CD4-positive, alpha-beta T cell (primary cell): ENCODE results near the gene CCBE1. TPM values are rescaled to one million over a fixed set of nuclear protein-coding genes. Genes with fewer than 3 reads are reported as not detected.

ENCODE experiments used
- ATAC-seq: fragments of 200-7000 bp; cut with Tn5 transposase; one replicate; pipeline ENCODE4 v1.10.0; 2022; ENCODE audit warnings: mild to moderate bottlenecking; ENCODE audit not compliant: poor library complexity
- CTCF ChIA-PET: fragments of 350-600 bp; sonication (Branson Sonifier 250); formaldehyde crosslinking; loops from one replicate; lab custom pipeline; 2021; ENCODE audit warnings: antibody characterized with exemption, inconsistent platforms; lab: Charles Lee
- POLR2A ChIA-PET: fragments of 350-600 bp; sonication (Branson Sonifier 250); formaldehyde crosslinking; loops from one replicate; lab custom pipeline; 2021; ENCODE audit warnings: antibody characterized with exemption, inconsistent platforms; lab: Charles Lee
- DNase-seq, 14 experiments: peaks; one replicate each; pipeline ENCODE4 v3.0.0-alpha.2; 2013 to 2020; ENCODE audit warnings: mixed read lengths in 2 of 14
- H3K27ac ChIP-seq, 2 donors: one replicate each; pipeline versions ENCODE4 v1.5.1 to v1.7.0; 2013; ENCODE audit warnings: low read length in 2 of 2, low read depth in 1 of 2, mild to moderate bottlenecking in 1 of 2
- H3K27me3 ChIP-seq, 2 experiments: 1 replicate in 1 of 2; 2 replicates in 1 of 2; pipeline versions ENCODE4 v1.6.1 to v1.7.0; 2013; ENCODE audit warnings: low read length in 2 of 2, control low read depth in 1 of 2, mild to moderate bottlenecking in 1 of 2, moderate library complexity in 1 of 2; ENCODE audit not compliant: insufficient read depth in 2 of 2, control insufficient read depth in 1 of 2
- H3K36me3 ChIP-seq: one replicate; pipeline ENCODE4 v1.6.1; 2013; ENCODE audit warnings: low read length, control low read depth; ENCODE audit not compliant: insufficient read depth
- H3K4me1 ChIP-seq: one replicate; pipeline ENCODE4 v1.6.1; 2013; ENCODE audit warnings: low read length, control low read depth; ENCODE audit not compliant: insufficient read depth
- H3K4me3 ChIP-seq: one replicate; pipeline ENCODE4 v1.5.1; 2013; ENCODE audit warnings: mild to moderate bottlenecking, low read length, moderate library complexity
- H3K9me3 ChIP-seq, 2 experiments: 1 replicate in 1 of 2; 2 replicates in 1 of 2; pipeline versions ENCODE4 v1.6.1 to v1.7.0; 2013; ENCODE audit warnings: low read length in 2 of 2, mild to moderate bottlenecking in 2 of 2, control low read depth in 1 of 2, moderate library complexity in 1 of 2; ENCODE audit not compliant: control insufficient read depth in 1 of 2, insufficient read depth in 1 of 2
- H3K27ac Mint-ChIP-seq: one replicate; pipeline ENCODE4 v1.8.0; 2020; ENCODE audit warnings: mixed read lengths
- H3K27me3 Mint-ChIP-seq: one replicate; pipeline ENCODE4 v1.8.0; 2021; ENCODE audit warnings: mixed read lengths
- H3K36me3 Mint-ChIP-seq: one replicate; pipeline ENCODE4 v1.8.0; 2021; ENCODE audit warnings: low read depth, mixed read lengths
- H3K4me1 Mint-ChIP-seq: one replicate; pipeline ENCODE4 v1.8.0; 2021; ENCODE audit warnings: low read depth, mixed read lengths
- H3K4me3 Mint-ChIP-seq: one replicate; pipeline ENCODE4 v1.8.0; 2020; ENCODE audit warnings: mild to moderate bottlenecking, mixed read lengths
- H3K9me3 Mint-ChIP-seq: one replicate; pipeline ENCODE4 v1.8.0; 2020; ENCODE audit warnings: mixed read lengths
- CTCF ChIP-seq: fragments of 200-600 bp; IDR thresholded peaks from one replicate; pipeline ENCODE4 v1.8.0; 2022; ENCODE audit warnings: antibody characterized with exemption, mild to moderate bottlenecking
- intact Hi-C, 2 experiments: fragments of 100-400 bp; cut with DNase I in 1 of 2; cut with micrococcal nuclease in 1 of 2; formaldehyde crosslinking; loops; one replicate each; pipeline versions ENCODE4 v1.15.1 to v1.9.0; 2023 to 2025; cut with DNase I, micrococcal nuclease
- total RNA-seq, 174 experiments: library from RNA in 2 of 174; stranded (reverse) in 2 of 174; gene quantifications; one replicate each; pipeline ENCODE4 v1.2.3 and lab custom pipeline; 2021 to 2026

The CCBE1 gene
- total RNA-seq, 2 experiments from 2014 or later: not detected

- H3K27me3 ChIP-seq: no peaks in the 10 kb centered on the region
- ChIA-PET CTCF (no interaction called here), POLR2A (no interaction called here)
- H3K36me3 Mint-ChIP-seq: no peaks in the 10 kb centered on the region
- ATAC-seq (no peak), DNase-seq (no peak)
- peaks cover 17% of the 10 kb centered on the region for H3K27me3 Mint-ChIP-seq
- H3K4me3 Mint-ChIP-seq: no peak overlapping the region
- no peak overlapping the region for H3K4me3 ChIP-seq
- no peak overlapping the region for H3K27ac ChIP-seq
- no peaks in the 10 kb centered on the region for H3K36me3 ChIP-seq
- H3K9me3 ChIP-seq: no peaks in the 10 kb centered on the region
- no peaks in the 10 kb centered on the region for H3K4me1 Mint-ChIP-seq
- no peak for TF ChIP-seq CTCF
- no peaks in the 10 kb centered on the region for H3K4me1 ChIP-seq
- intact Hi-C loops: no loop called here
- H3K27ac Mint-ChIP-seq: no peak overlapping the region
- H3K9me3 Mint-ChIP-seq: no peaks in the 10 kb centered on the region
These were observed 229.7 kb downstream of the CCBE1 start for GRCh38 chr18:59467497-59467896.

GRCh38 chr18:59466980-59467379 lies 230.2 kb downstream of the CCBE1 start:
- ChIA-PET POLR2A (no interaction called here), CTCF (no interaction called here)
- TF ChIP-seq CTCF: no peak
- Histone ChIP-seq H3K4me3 (no peak overlapping the region), H3K36me3 (no peaks in the 10 kb centered on the region), H3K9me3 (no peaks in the 10 kb centered on the region), H3K4me1 (no peaks in the 10 kb centered on the region), H3K27me3 (no peaks in the 10 kb centered on the region), H3K27ac (no peak overlapping the region)
- DNase-seq (no peak), ATAC-seq (no peak)
- no peaks in the 10 kb centered on the region for H3K9me3 Mint-ChIP-seq
- H3K4me3 Mint-ChIP-seq: no peak overlapping the region
- intact Hi-C loops: no loop called here
- H3K27ac Mint-ChIP-seq: no peak overlapping the region
- H3K27me3 Mint-ChIP-seq: peaks cover 17% of the 10 kb centered on the region
- no peaks in the 10 kb centered on the region for H3K4me1 Mint-ChIP-seq
- H3K36me3 Mint-ChIP-seq: no peaks in the 10 kb centered on the region

- DNase-seq: no peak
- ChIA-PET CTCF (no interaction called here), POLR2A (no interaction called here)
- intact Hi-C loops: loop anchor here in 1 of 2 experiments (5.0 kb wide), 1 partner anchor 1073 kb away; no protein-coding TSS in a partner anchor
- Histone ChIP-seq H3K36me3 (no peaks in the 10 kb centered on the region), H3K4me1 (no peaks in the 10 kb centered on the region), H3K9me3 (no peaks in the 10 kb centered on the region), H3K27ac (no peak overlapping the region), H3K4me3 (no peak overlapping the region), H3K27me3 (no peaks in the 10 kb centered on the region)
- Mint-ChIP-seq H3K27me3 (peaks cover 23% of the 10 kb centered on the region), H3K27ac (no peak overlapping the region), H3K36me3 (no peaks in the 10 kb centered on the region), H3K4me3 (no peak overlapping the region), H3K4me1 (no peaks in the 10 kb centered on the region), H3K9me3 (no peaks in the 10 kb centered on the region)
- ATAC-seq: no peak
- no peak for TF ChIP-seq CTCF
These were observed 232.7 kb downstream of the CCBE1 start for GRCh38 chr18:59464486-59464885.
